Stimulated activated CD8-positive, alpha-beta memory T cell treated with anti-CD3 and anti-CD28 coated beads, Interleukin-4, amount 100 ng/mL, for 24 hours (primary cell): ENCODE results near the gene LMF1.
"Not testable (repeated sequence)": the region's sequence is repeated elsewhere in the genome, so short reads cannot be mapped to it uniquely, and the experiment has no call there.

Source experiments
- DNase-seq: peaks from one replicate; pipeline ENCODE4 v3.0.0-alpha.2; 2020; ENCODE audit warnings: low read depth

The LMF1 gene

DNA sequence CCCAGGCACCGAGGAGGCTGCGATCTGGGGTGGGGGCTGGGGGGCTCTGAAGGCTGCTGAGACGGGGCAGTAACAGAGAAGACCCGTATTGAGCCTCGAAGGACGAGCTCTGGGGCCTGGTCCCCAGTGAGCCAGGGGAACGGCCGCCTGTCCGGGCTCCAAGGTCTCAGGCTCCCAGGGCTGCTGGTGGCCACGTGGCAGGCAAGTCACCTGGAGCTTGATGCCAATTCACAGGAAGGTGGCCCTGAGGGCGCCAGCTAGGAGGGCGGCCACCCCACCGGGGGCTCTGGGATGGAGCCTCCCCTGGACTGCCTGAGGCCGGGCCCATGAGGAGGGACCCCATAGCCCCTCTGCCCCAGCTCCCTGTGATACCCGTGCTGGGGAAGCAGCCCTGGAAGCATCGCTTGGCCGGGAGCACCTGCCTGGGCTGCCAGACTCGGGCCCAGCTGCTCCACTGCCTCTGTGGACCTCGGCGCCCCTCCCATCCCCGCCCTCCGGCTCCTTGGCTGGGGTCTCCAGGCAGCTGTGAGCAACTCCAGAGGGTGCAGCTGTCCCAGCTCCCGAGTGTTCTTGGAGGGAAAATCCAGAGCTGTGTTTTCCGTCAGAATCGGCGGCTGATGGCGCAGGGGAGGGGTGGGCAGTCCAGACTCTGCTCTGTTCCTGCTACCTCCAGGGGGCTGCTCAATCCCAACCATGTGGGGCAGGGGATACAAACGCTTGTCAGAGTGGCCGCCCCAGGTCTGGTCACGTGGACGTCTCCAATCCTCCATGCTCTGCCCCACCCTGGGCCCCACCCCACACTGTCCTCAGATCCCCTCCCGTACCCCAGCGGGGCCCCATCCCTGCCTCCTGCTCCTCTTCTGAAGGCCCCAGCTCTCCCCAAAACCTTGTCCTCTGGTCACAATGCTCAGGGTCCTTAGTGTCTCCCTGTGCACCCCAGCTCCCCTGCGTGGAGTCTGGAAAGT lies 103.1 kb downstream of the LMF1 start:
- no peak for DNase-seq

DNA sequence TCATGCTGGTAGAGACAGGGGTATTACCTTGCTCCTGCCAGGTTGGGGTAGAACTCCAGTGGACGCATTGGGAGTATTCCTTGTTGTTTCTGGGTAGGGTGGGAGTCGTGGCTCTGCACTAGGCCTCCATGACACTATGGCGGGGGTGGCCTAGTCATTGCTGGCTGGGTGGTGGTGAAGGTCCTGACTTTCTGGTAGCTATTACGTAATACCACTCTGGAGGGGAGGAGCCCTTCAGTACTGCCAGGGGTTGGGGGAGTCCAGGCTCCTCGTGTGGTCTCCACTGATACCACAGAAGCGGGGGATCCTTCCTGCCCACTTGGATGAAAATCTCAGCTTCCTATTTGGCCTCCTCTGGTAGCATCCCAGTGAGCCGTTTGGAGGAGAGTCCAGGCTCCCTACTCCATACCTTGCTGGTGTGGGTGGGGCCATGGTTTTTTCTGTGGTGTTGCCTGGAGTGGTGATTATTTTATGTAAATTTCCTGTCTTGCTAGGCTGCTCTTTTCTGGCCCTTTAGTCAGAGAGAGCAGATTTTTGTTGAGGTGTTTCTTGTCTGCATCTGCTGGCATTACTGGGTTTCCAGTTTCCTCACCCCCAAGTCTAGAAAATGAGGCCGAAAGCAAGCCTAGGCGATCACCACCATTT lies 104.4 kb downstream of the LMF1 start:
- no peak for DNase-seq

DNA sequence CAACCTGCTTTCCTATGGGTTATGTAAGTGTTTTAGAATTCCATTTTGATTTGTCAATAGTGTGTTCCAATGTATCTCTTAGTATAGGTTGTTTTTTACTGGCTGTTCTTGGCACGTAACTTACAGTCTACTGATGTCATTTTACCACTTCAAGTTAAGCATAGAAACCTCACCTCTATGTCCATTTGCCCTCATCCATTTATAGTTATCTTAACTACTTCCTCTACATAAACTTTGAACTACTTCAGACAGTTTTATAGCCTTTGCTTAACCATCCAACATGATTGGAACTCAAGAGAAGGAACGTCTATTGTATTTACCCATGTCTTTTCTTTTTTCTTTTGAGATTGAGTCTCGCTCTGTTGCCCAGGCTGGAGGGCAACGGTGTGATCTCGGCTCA lies 105.8 kb downstream of the LMF1 start:
- DNase-seq = no peak

DNA sequence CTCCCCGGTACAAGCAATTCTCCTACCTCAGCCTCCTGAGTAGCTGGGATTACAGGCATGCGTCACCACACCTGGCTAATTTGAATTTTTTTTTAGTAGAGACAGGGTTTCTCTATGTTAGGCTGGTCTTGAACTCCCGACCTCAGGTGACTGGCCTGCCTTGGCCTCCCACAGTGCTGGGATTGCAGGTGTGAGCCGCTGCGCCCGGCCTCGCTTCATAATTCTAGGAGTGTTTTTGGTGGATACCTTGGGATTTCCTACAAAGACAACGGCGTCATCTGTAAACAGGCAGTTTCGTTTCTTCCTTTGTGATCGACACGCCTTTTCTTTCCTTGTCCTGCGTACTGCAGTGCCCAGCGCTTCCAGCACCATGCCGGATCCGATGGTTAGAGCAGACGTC lies 109.3 kb downstream of the LMF1 start:
- no peak for DNase-seq

GRCh38 chr16:860891-861290 lies 109.9 kb downstream of the LMF1 start:
- no peak for DNase-seq

GRCh38 chr16:858971-859370 lies 111.8 kb downstream of the LMF1 start:
- not testable (repeated sequence) for DNase-seq

GRCh38 chr16:858441-858840 lies 112.3 kb downstream of the LMF1 start:
- not testable (repeated sequence) for DNase-seq

GRCh38 chr16:856811-857210 lies 114.0 kb downstream of the LMF1 start:
- no peak for DNase-seq

- no peak for DNase-seq
Observed at GRCh38 chr16:856101-856500, 114.7 kb downstream of the LMF1 start.

- no peak for DNase-seq
Observed at GRCh38 chr16:855471-855870, 115.3 kb downstream of the LMF1 start.

GRCh38 chr16:854808-855410 lies 115.9 kb downstream of the LMF1 start:
- DNase-seq = no peak

DNA sequence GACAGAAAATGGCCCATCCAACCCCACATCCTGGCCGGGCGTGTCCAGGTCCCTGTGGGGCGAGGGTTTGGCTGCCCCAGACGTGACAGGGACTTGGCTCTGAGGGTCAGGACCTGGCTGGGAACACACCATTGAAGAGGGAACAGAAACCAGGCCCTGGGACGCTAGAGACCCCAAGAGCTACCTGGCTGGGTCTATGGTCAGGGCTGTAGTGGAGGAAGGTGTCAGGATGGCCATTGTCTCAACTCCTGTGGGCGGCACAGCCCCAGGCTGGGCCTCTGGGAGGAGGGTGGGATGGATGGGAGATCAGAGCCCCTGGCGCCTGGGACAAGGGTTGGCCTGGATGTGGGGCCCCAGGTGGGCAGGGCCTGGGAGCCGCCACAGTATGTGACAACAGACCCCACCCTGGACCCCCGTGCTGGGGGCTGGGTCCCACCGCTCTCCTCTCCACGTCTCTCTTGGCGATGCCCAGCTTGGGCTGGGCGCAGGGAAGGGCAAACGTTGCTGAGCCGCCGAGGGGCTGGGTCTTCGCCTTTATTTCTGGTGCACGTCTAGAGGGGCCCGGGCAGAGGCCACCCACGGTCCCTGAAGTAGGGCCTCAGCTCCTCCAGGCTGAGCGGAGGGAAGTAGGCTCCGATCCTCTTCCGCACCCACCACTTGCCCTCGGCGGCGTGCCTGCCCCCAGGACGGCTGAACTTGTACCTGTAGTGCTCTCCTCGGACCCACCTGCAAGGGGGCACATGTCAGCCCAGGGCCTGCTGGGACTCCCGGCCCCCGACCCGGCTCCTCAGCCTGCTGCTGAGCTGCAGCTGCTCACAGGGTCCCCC lies 116.6 kb downstream of the LMF1 start:
- DNase-seq = no peak

DNA sequence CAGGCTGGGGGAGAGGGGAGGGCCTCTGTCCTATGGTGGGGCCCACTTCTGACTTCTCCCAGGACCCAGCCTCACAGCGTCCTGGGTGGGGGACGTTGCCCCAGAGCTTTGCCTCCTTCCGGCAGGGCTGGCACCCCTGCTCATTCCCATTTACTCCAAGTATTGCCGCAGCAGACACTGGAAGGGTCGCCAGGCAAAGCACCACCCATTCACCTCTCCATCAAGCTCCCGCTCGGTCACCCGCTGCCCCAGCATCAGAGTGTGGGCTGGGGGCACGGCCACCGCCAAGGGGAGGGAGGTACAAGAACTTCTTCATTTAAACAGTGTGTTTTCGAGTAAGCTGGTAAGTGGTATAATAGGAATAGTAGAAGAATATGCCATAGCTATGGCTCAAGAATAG lies 117.5 kb downstream of the LMF1 start:
- DNase-seq = no peak

DNA sequence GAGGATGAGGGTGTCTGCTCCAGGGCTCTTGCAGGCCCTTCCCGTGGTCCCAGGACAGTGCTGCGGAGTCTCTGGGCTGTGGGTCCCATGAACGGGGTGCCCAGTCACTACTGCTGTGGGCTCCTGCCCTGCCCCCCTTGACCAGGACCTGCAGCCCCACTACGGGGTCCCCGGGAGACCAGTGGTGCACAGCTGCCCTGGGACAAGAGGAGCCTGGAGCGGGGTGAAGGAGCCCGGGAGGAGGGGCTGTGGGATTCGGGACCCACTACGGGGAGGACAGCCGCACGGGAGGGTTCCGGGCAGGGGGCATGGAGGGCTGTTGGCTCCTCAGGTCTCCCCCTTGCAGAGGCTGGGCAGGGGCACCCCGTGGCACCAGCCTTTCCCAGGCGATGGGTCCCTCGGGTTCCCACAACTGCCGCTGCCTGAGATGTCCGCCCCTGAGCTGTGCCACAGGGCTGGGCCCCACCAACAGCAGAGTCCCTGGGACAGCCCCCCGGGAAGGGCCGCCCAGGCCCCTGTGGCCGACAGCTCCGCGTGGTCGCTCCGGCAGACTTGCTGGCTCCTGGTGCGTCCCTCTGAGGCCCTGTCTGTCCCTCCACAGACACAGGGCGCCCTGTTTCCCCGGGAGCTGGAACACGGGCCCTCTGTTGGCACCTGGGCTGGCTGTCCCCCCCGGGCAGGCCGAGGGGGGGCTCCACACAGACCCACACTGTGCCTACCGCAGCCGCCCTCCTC lies 118.2 kb downstream of the LMF1 start:
- DNase-seq = no peak

- no peak for DNase-seq
Observed at GRCh38 chr16:851871-852270, 118.9 kb downstream of the LMF1 start.

DNA sequence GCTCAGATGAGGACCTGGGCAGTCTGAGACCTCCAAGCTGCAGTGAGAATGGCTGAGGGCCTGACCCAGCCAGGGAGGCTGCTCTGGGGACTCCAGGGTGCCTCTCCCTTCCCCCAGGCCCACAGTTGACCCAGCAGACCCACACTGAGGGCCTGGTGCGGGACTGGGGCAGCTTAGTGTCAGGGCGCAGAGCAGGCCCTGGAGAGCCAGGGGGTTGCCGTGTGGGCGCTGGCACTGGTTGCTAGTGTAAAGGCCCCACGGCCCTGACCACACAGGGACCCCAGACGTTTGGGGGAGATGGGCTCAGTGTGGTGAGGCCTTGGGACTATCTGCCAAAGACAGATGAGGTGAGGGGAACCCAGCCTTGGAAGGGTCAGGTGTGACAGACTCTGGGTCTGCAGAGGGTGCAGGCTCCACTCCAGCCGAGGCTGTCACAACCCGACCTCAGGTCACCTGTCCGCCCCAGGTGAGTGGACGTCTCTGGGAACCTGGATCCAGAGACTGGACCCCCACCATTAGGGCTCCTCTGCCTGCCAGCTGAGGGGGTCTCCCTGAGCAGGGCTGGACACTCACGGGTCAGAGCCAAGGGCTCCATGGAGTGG lies 119.5 kb downstream of the LMF1 start:
- no peak for DNase-seq

- no peak for DNase-seq
Observed at GRCh38 chr16:850668-851067, 120.1 kb downstream of the LMF1 start.

- DNase-seq = no peak
Observed at GRCh38 chr16:848510-849253, 122.1 kb downstream of the LMF1 start.

DNA sequence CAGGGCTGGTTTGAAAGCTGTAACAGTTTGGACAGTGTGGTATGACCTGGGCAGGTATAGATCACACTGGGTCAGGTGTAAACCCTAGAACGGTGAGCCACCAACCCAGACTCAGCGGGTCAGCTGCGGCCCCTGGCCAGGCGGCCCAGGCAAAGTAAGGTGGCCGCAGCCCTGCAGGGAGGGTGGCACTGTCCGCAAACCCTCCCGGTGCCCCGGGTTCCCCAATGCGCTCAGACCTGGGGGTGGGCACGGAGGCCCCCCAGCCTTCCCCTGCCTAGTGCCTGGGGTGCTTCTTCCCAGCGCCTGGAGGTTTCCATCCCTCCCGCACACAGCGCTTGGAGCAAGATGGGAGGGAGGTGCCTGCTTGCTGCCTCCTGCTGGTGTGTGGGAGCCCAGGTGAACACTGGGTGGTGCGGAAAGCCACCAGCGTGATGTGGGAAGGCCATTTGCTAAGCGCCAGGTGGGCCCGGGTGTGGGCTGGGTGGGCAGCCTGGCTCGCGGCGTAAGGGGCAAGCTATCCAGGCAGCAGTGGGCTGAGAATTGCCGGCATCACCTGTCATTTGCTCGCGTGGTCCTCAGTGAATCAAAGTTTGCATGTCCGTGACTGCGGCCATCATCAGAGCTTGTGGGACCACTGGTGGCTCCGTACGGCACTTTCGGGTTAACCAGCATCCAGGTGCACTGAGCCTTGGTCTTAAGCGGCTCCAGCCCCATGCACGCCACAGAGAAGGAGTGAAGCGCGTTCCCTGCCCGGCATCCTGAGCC lies 122.9 kb downstream of the LMF1 start:
- DNase-seq = no peak

GRCh38 chr16:847151-847550 lies 123.6 kb downstream of the LMF1 start:
- no peak for DNase-seq
